NCI-H1105 (cell line): Measurements from ENCODE around the gene KCNK18.
"Not testable (repeated sequence)": the region's sequence is repeated elsewhere in the genome, so short reads cannot be mapped to it uniquely, and the experiment has no call there.

Experiments
- DNase-seq: peaks from one replicate; lab custom pipeline; 2025; lab: John Stamatoyannopoulos, UW

The KCNK18 gene

DNA sequence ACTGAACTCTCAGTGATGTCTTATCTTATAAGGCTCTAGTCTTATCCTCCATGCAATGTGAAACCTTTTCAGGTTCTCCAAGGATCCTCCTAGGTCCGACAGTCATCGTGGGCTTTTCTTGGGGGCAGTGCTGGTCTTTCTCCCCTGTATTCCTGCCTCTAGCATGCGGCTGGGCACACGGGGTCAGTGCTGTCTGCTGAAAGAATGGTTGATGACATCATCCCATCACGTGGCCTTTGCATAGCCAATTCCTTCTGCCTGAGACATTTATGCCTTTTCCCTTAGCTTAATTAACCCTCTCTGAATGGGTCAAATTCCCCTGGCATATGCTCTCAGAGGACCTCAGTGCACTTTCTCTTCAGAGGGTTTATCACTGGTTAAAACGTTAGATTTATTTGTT, 27.0 kb upstream of the KCNK18 start:
- no peak for DNase-seq

DNA sequence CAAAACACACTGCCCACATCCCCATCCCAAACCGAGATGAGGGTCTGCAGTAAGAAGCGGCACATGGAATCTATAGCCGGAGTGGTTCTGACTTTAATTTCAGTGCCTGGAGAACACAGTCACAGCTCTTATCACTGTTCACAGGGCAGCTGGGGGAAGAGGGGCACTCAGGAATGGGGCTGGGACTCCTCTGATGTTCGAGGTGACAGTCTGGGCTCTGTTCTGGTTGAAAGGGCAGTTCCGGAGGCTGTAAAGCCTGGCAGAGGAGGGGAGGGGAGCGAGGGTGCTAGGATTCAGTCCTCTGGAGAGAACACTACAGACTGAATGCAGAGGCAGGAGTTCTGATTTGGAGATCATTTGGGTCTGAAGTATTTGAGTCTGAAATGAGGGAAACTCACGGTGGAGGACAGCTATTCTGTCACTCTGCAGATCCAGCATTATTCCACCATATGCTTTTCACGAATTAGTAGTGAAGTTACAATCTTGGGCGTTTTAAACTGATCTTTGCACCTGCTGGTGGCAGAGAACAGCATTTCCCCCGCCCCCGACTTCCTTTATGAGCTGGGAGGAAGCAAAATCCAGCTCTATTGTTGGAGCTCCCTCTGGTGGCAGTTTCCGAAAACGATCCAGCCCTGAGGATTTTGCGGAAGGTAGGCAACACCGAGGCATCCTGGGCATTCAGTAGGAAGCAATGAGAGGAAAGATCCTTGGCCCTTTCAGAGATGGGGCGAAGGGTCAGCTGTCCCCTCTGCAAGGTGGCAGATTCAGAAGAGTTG, 22.7 kb upstream of the KCNK18 start:
- peak; percentile 58 for DNase-seq

DNA sequence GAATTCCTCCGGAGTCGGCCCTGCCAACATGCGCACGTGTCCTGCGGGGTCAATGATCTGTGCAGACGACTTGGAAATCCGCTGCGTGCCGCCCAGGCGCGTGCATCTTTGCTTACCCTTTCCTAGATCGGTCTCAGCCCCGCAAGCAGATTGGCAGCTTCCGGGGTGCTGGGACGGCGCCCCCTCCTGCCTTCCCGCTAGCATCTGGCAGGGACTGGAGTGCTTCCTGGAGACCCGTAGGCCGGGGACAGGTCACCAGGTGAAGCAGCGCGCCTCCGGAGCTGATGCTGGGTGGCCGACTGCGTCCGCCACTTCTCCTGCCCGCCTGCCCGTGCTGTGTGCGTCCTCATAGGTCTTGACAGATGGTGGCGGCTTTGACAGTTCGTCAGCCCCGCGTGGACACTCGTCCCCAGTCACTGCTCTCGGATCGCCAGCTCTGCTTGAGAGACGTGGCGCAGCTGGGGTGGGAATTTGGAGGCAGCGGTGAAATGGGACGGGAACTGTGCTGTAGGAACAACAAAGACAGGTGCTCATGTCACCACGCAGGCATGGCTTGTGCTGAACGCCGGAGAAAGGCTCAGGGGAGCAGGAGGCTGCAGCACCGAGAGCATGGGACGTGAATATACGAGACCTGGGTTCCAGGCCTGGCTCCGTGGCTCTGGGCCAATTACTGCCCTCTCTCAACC, 21.9 kb upstream of the KCNK18 start:
- peak; percentile 13 for DNase-seq

DNA sequence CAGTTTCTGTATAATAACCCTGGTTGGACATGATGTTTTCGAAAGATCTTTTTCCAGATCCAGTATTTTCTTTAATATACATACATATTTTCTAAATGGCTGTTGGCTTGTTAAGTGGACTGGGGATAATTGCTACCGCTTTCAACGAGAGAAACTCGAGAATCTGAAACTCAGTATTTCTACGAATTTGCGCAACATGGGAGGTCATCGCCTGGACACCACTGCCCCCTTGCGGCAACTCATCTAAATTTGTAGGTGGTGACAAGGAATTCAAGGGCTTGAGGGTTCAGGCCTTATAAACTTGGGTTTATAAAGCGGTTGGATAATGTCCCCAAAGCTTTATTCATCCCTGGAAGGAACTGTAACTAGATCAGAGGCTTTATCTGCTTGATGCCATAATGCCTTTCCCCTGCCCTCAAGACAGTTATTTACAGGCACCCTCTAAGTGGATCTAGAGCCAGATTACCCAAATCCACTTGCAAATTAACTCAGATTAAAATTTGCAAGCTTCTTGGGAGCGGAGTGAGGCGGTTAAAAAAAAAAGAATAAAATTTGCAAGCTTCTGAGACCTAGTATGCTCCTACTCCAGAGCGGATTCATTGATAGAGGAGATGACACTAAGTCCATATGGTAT, 21.3 kb upstream of the KCNK18 start:
- DNase-seq, result peak; percentile 59

DNA sequence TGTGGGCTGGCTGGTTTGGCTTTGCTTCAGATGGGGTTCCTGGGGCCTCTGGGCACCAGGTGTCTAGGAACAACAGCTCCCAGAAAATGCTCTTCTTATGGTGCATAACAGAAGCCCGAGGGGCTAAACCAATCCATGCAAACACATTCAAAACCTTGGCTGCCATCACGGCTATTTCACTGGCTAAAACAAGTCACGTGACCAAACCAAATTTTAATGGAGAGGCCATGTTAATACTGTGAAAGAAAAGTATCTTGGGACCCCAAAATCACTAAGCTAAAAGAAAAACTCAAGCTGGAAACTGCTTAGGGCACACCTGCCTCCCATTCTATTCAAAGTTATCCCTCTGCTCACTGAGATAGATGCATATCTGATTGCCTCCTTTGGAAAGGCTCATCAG, 19.1 kb upstream of the KCNK18 start:
- no peak for DNase-seq

GRCh38 chr10:117184296-117184695, 13.0 kb upstream of the KCNK18 start:
- no peak for DNase-seq

DNA sequence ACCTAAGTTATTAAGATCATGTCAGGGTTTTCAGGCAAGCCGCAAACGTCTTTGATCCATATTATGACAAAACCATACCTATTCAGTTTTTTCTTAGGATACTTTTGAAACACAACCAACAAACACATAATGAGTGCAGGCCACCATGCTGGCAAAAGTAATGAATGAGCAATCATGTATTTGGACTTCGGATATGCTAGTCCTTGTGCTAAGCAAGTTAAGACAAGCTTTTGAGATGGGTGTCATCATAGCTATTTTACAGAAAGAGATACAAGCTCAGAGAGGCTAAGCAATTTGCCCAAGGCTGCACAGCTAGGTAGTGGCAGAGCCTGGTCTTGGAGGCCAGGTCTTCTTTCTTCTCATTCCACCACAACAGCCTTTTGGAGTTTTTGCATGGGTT, 12.5 kb upstream of the KCNK18 start:
- DNase-seq, result no peak

GRCh38 chr10:117185817-117186216, 11.5 kb upstream of the KCNK18 start:
- not testable (repeated sequence) for DNase-seq

GRCh38 chr10:117186832-117187615, 10.3 kb upstream of the KCNK18 start:
- DNase-seq, result no peak

GRCh38 chr10:117188371-117188770, 8.9 kb upstream of the KCNK18 start:
- no peak for DNase-seq

DNA sequence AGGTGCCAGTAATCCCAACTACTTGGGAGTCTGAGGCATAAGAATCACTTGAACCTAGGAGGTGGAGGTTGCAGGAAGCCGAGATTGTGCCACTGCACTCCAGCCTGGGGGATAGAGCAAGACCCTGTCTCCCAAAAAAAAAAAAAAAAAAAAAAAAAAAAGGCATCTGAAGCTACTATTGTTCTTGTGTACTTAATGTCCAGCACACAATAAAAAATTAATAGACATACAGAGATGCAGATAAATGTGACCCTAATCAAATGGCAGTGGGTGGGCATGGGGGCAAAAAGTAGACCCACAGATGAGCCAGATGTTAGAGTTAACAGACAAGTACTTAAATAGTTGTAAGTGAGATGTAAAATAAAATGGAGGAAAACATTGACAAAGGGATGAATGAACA, 7.7 kb upstream of the KCNK18 start:
- DNase-seq, result no peak

DNA sequence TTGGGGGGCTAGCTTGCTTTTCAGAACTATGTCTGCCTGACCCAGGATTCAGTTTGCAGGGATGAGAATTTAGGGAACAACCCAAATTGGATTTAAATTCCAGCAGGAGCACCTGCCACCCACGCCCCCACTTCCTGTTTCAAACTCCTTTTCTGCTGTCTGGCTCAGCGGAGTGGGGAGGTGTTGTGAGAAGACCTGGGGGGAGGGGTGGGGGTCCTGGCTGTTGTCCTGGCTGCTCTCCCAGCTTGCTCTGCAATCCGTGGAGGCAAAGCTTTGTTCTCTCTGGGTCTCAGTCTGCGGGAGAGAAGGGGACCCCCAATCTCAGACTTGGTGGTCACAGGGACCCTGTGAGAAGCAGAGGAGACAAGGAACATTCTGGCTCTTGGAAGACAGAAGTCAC, 799 bp downstream of the KCNK18 start:
- DNase-seq, result no peak

DNA sequence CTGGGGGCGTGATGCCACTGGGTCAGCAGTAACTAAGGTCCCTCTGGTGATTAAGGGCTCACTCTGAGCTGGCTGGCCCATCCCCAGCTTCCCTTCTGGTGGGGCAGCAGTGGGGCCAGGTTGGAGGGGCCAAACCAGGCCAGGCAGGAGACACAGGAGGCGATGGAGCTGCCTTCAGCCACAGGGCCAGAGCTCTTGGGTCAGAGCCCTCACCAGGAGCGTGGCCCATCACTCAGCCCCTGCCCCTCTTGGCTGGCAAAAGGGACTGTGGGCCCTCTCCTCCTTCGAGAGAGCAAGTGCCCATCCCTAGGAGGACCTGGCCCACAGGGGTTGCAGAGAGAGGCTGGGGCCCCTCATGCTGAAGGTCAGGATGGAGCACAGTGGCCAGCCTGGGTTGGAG, 4.5 kb downstream of the KCNK18 start:
- no peak for DNase-seq

- no peak for DNase-seq
These were observed 7.0 kb downstream of the KCNK18 start for GRCh38 chr10:117204316-117204715.

- DNase-seq, result no peak
These were observed 14.9 kb downstream of the KCNK18 start for GRCh38 chr10:117212176-117212575.

GRCh38 chr10:117214401-117214800, 17.1 kb downstream of the KCNK18 start:
- DNase-seq, result no peak

- DNase-seq, result no peak
These were observed 17.8 kb downstream of the KCNK18 start for GRCh38 chr10:117215079-117215478.

DNA sequence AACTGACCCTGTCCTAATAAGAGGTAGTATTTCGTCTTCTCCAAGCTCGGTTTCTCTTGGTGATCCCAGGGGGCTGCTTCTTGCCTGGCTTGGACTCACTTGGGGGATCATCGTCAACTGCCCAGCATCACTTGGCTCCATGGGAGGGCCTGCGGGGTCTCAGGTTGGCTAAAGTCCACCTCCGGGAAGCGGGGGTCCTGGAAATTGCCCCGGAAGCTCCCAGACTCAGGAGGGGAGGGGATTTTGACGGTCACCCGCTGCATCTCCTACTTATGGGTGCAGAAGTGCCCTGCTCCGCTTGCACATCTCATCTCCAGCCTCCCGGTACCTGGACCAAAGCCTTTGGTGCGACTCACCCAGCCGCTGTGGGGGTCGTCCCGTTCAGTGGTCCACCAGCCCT, 18.7 kb downstream of the KCNK18 start:
- DNase-seq, result no peak

GRCh38 chr10:117216611-117217195, 19.4 kb downstream of the KCNK18 start:
- DNase-seq, result peak; percentile 10

- DNase-seq, result no peak
These were observed 20.0 kb downstream of the KCNK18 start for GRCh38 chr10:117217196-117217761.

GRCh38 chr10:117218654-117219053, 21.4 kb downstream of the KCNK18 start:
- DNase-seq, result peak; percentile 25
